ENCODE data around the gene CYP27B1. TPM values are rescaled to one million over a fixed set of nuclear protein-coding genes. Genes with fewer than 3 reads are reported as not detected.
A peak's percentile ranks its signal among the peaks of the same experiment; 100 is the strongest.

Gene CYP27B1
- total and polyA plus RNA-seq, 7 experiments from 2014 or later: 0.20 to 2.6 (median 1.6) TPM; not detected in 1

DNA sequence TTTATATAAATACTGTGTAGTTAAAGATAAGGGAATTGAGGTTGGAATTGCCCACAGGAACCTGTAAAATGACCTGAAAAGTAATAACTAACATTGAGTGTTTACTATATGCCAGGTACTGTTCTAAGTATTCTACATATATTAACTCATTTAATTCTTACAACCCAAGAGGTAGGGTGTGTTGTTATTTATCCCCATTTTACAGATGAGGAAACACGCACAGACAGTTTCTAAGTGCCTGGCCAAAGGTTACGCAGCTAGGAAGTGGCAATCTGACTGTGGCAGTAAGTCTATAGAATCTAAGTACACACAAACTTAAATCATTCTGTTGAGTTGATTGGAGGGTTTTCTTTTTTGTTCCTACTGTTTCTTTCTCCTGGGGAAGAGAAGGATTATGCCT, 23.1 kb downstream of the CYP27B1 start:
- ATAC-seq: no peak
- peak overlapping the region; percentile 88 to 97 (median 95) for H3K27ac Mint-ChIP-seq

DNA sequence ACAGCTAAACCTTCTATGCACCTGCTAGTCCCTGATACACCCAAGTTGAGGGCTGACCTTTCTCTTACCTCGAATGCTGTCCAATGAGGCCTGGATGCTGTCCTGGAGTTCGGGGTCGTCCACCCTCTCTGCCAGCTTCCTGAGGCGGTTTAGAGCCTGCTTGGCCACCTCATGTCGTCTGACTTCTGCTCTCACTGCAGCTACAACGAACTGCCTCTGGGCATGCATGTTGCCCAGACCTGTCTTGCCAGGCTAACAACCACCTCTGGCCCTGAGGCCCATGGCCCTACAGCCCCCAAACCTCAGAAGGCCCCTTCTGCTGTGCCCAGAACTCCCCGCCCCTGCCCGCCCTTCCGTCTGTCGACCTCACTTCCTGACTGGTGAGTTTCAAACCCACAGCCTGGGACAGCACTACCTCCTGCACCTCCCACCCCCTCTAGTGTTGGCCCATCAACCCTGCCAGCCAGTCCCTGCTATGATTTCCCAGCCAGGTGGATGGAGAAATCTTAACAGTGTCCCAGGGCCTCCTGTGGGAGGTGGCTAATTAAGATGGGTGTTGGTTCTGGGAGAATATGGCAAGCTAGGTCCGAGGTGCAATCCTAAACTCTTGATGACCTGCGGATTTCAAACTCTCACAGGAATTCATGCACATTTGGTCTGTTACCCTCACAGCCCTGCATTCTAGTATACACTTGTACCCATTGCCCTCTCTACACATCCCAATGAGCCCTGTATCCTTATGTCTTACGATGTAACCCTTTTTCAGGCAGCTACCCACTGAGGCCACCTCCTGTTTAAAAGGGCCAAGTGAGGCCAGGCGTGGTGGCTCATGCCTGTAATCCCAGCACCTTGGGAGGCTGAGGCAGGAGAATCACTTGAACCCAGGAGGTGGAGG, 24.8 kb downstream of the CYP27B1 start:
- Mint-ChIP-seq H3K9me3 (peaks cover 0 to 2% (median 0%) of the 10 kb centered on the region in 11 donors), H3K4me1 (peaks cover 42 to 73% (median 61%) of the 10 kb centered on the region in 7 donors), H3K4me3 (peak overlapping the region; percentile 81 to 97 (median 91)), H3K27me3 (no peaks in the 10 kb centered on the region), H3K27ac (peak overlapping the region; percentile 82 to 95 (median 90)), H3K36me3 (peaks cover 0 to 16% (median 0%) of the 10 kb centered on the region in 5 donors)
- intact Hi-C loops (cut with micrococcal nuclease): loop anchor here (1.0 to 10.0 kb wide), 18 partner anchors 13 to 1815 kb away; partner anchors contain the start of genes B4GALNT1 (in 2 of the 2), DDIT3 (in 2 of the 2), GLI1 (in 2 of the 2) and MARCHF9 (in 2 of the 2)
- Histone ChIP-seq H3K27ac (ENCODE audit: low read depth, low read length) (peak overlapping the region; percentile 91), H3K4me3 (ENCODE audit: low read length) (peak overlapping the region; percentile 73), H3K27me3 (ENCODE audit: control insufficient read depth in 2 of 2, insufficient read depth in 2 of 2, low read length in 2 of 2) (no peaks in the 10 kb centered on the region), H3K36me3 (ENCODE audit: control insufficient read depth in 2 of 3, insufficient read depth in 3 of 3, low read length in 3 of 3) (peaks cover 0 to 26% (median 0%) of the 10 kb centered on the region in 3 experiments), H3K9me3 (ENCODE audit: control insufficient read depth in 2 of 3, low read length in 3 of 3) (no peaks in the 10 kb centered on the region), H3K4me1 (ENCODE audit: control insufficient read depth in 2 of 2, insufficient read depth in 2 of 2, low read length in 2 of 2) (peaks cover 41 to 44% of the 10 kb centered on the region in 2 donors)
- peak; percentile 69 for ATAC-seq
- DNase-seq: peak; percentile 37 to 80 (median 78)
- POLR2A ChIA-PET: interaction anchor here (0.6 to 2.6 kb wide), 14 partner anchors 8 to 223 kb away, joined by 3 to 17 read pairs (median 4); partner anchors contain the start of genes CDK4, CYP27B1, MARCHF9 and PIP4K2C
- CTCF ChIA-PET: interaction anchor here (0.6 to 2.8 kb wide), 9 partner anchors 8 to 414 kb away, joined by 3 to 11 read pairs (median 3); partner anchors contain the start of gene CYP27B1

More for the DNA sequence above, 23.1 kb downstream of the CYP27B1 start:
- peaks cover 0 to 27% (median 5%) of the 10 kb centered on the region in 3 experiments for H3K36me3 ChIP-seq (ENCODE audit: control insufficient read depth in 2 of 3, insufficient read depth in 3 of 3, low read length in 3 of 3)
- Mint-ChIP-seq H3K4me3 (peak overlapping the region; percentile 82 to 100 (median 91)), H3K9me3 (peaks cover 0 to 2% (median 0%) of the 10 kb centered on the region in 11 donors), H3K36me3 (peaks cover 0 to 18% (median 4%) of the 10 kb centered on the region in 5 donors), H3K4me1 (peaks cover 42 to 75% (median 63%) of the 10 kb centered on the region in 7 donors), H3K27me3 (no peaks in the 10 kb centered on the region)
- H3K4me3 ChIP-seq (ENCODE audit: low read length): no peak overlapping the region
- intact Hi-C loops (cut with micrococcal nuclease): loop anchor here (1.0 to 10.0 kb wide), 9 partner anchors 9 to 1816 kb away; partner anchors contain the start of genes CDK4 (in 2 of the 2), RPL41 (in 2 of the 2), ZC3H10 (in 2 of the 2) and ARHGAP9 (in 1 of the 2)
- peaks cover 41 to 44% of the 10 kb centered on the region in 2 donors for H3K4me1 ChIP-seq (ENCODE audit: control insufficient read depth in 2 of 2, insufficient read depth in 2 of 2, low read length in 2 of 2)
- POLR2A ChIA-PET: interaction anchor here (1.9 to 2.2 kb wide), 2 partner anchors 10 to 17 kb away, joined by 8 to 12 read pairs; no protein-coding TSS in a partner anchor
- H3K27ac ChIP-seq (ENCODE audit: low read depth, low read length): peak overlapping the region; percentile 91
- CTCF ChIA-PET: no interaction called here
- H3K27me3 ChIP-seq (ENCODE audit: control insufficient read depth in 2 of 2, insufficient read depth in 2 of 2, low read length in 2 of 2): no peaks in the 10 kb centered on the region
- no peak for DNase-seq
- H3K9me3 ChIP-seq (ENCODE audit: control insufficient read depth in 2 of 3, low read length in 3 of 3): no peaks in the 10 kb centered on the region

DNA sequence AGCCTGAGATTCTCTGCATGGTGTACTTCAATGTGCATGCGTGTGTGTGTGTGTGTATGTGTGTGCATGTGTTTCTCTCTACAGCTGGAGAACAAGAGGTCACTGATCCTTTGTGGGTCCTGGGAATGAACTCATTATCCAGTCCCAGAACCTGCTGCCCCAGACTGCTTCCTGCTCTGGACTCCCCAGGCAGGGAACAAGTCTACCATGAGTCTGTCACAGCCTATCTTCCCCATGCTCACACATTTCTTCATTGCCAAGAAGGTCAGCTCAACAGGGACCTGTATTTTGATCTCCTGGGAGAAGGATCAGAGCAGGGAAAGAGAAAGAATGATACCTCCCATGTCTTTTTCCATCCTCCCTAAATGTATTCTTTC, 25.5 kb downstream of the CYP27B1 start:
- Mint-ChIP-seq H3K27me3 (no peaks in the 10 kb centered on the region), H3K27ac (peak overlapping the region; percentile 82 to 95 (median 90)), H3K9me3 (peaks cover 0 to 2% (median 0%) of the 10 kb centered on the region in 11 donors), H3K4me3 (peak overlapping the region; percentile 81 to 97 (median 91)), H3K36me3 (peaks cover 0 to 20% (median 5%) of the 10 kb centered on the region in 5 donors), H3K4me1 (peaks cover 40 to 71% (median 62%) of the 10 kb centered on the region in 7 donors)
- H3K27me3 ChIP-seq (ENCODE audit: control insufficient read depth in 2 of 2, insufficient read depth in 2 of 2, low read length in 2 of 2): no peaks in the 10 kb centered on the region
- ChIA-PET CTCF (interaction anchor here (0.7 to 2.8 kb wide), 8 partner anchors 9 to 164 kb away, joined by 3 to 11 read pairs (median 3); partner anchors contain the start of gene CYP27B1), POLR2A (interaction anchor here (0.6 to 2.6 kb wide), 15 partner anchors 9 to 1070 kb away, joined by 3 to 17 read pairs (median 4); partner anchors contain the start of genes CDK4, CYP27B1, MARCHF9 and PIP4K2C)
- DNase-seq: peak in 1 of 9 donors; percentile 18
- H3K4me1 ChIP-seq (ENCODE audit: control insufficient read depth in 2 of 2, insufficient read depth in 2 of 2, low read length in 2 of 2): peaks cover 41 to 44% of the 10 kb centered on the region in 2 donors
- H3K4me3 ChIP-seq (ENCODE audit: low read length): peak overlapping the region; percentile 73
- no peaks in the 10 kb centered on the region for H3K9me3 ChIP-seq (ENCODE audit: control insufficient read depth in 2 of 3, low read length in 3 of 3)
- intact Hi-C loops (cut with micrococcal nuclease): loop anchor here (1.0 to 10.0 kb wide), 15 partner anchors 13 to 1814 kb away; partner anchors contain the start of genes DDIT3 (in 2 of the 2), GLI1 (in 2 of the 2), MARCHF9 (in 2 of the 2) and RPL41 (in 2 of the 2)
- no peak for ATAC-seq
- peak overlapping the region; percentile 91 for H3K27ac ChIP-seq (ENCODE audit: low read depth, low read length)
- peaks cover 0 to 28% (median 3%) of the 10 kb centered on the region in 3 experiments for H3K36me3 ChIP-seq (ENCODE audit: control insufficient read depth in 2 of 3, insufficient read depth in 3 of 3, low read length in 3 of 3)

DNA sequence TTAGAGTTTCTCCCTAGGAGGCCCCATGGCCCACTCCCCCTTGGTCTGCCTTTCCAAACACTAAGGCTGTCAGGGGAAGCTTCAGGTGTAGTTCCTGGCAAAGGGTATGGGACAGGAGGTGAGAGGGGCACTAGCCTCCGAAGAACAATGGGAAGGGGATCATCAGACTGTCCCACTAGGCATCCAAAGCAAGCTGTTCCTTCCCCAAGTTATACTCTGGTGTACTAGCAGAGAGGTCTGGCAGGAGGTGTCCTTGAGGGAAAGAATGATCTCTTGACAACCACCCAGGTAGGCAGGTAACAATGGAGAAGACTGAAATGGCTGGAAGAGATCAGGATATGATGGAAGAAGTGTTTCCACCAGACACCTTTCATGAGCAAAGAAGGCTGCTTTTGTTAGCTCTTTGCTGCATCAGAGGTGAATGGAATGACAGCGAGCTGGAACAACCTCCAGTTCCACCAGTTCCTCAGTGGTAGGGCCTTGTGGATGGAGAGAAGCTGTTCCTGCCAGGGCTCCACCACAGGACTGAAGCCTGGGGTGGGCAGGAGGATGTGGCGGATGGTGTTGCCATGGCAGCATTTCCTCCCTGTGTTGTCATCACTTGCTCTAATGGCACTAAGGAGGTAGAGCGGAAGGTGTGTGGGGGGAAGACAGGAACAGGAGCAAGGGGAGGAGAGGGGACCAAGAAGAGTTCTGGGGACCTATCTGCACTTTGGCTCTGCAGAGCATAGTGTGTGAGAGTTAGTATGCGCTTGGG, 26.0 kb downstream of the CYP27B1 start:
- intact Hi-C loops (cut with micrococcal nuclease): loop anchor here (1.0 to 10.0 kb wide), 15 partner anchors 14 to 1814 kb away; partner anchors contain the start of genes DDIT3 (in 2 of the 2), GLI1 (in 2 of the 2), MARCHF9 (in 2 of the 2) and RPL41 (in 2 of the 2)
- Histone ChIP-seq H3K4me1 (ENCODE audit: control insufficient read depth in 2 of 2, insufficient read depth in 2 of 2, low read length in 2 of 2) (peaks cover 40 to 42% of the 10 kb centered on the region in 2 donors), H3K27me3 (ENCODE audit: control insufficient read depth in 2 of 2, insufficient read depth in 2 of 2, low read length in 2 of 2) (no peaks in the 10 kb centered on the region), H3K27ac (ENCODE audit: low read depth, low read length) (peak overlapping the region; percentile 91), H3K4me3 (ENCODE audit: low read length) (peak overlapping the region; percentile 73), H3K36me3 (ENCODE audit: control insufficient read depth in 2 of 3, insufficient read depth in 3 of 3, low read length in 3 of 3) (peaks cover 0 to 34% (median 3%) of the 10 kb centered on the region in 3 experiments), H3K9me3 (ENCODE audit: control insufficient read depth in 2 of 3, low read length in 3 of 3) (no peaks in the 10 kb centered on the region)
- H3K36me3 Mint-ChIP-seq: peaks cover 0 to 21% (median 6%) of the 10 kb centered on the region in 5 donors
- peak; percentile 70 for ATAC-seq
- H3K27me3 Mint-ChIP-seq: no peaks in the 10 kb centered on the region
- H3K4me1 Mint-ChIP-seq: peaks cover 35 to 68% (median 57%) of the 10 kb centered on the region in 7 donors
- peaks cover 0 to 2% (median 0%) of the 10 kb centered on the region in 11 donors for H3K9me3 Mint-ChIP-seq
- POLR2A ChIA-PET: interaction anchor here (0.6 to 2.6 kb wide), 17 partner anchors 10 to 1070 kb away, joined by 3 to 17 read pairs (median 4); partner anchors contain the start of genes CDK4, CYP27B1, MARCHF9 and PIP4K2C
- CTCF ChIA-PET: interaction anchor here (0.7 to 2.8 kb wide), 8 partner anchors 9 to 164 kb away, joined by 3 to 11 read pairs (median 3); partner anchors contain the start of genes EEF1AKMT3 and METTL1
- peak; percentile 38 to 91 (median 86) for DNase-seq
- H3K4me3 Mint-ChIP-seq: peak overlapping the region; percentile 81 to 97 (median 91)
- H3K27ac Mint-ChIP-seq: peak overlapping the region; percentile 82 to 95 (median 90)

DNA sequence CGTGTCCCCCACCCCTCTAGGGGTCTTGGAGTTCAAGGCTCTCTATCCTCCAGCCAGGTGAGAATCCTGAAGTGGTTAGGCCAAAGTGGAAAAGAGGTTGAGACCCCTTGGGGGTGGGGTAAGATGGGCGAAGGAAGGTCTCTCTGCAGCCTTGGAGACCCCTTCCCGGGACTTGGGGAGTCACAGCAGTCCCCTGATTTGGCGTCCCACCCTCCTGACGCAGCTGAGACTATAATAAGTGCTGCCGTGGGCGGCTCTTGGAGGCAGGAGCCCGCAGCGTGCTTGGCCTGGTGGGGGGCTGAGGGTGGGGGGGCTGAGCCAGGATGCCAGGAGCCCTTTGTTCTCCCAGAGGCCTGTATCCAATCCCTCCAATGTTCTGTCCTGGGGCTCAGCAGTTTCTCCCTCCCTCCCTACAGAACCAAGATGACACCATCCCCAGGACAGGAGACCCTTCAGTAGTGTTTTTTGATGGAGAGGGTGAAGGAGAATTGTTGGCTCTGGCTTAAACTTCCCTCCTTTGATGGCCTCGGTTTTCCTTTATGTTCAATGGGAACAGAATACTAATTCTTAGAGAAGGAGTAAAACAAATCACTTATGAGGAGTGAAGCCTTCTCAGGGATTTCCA, 26.9 kb downstream of the CYP27B1 start:
- peak overlapping the region; percentile 73 for H3K4me3 ChIP-seq (ENCODE audit: low read length)
- POLR2A ChIA-PET: interaction anchor here (0.8 to 2.6 kb wide), 4 partner anchors 15 to 42 kb away, joined by 3 to 17 read pairs (median 4); partner anchors contain the start of gene MARCHF9
- CTCF ChIA-PET: interaction anchor here (0.5 to 2.8 kb wide), 4 partner anchors 10 to 96 kb away, joined by 3 to 11 read pairs (median 4); partner anchors contain the start of genes EEF1AKMT3 and METTL1

More for the DNA sequence above, 26.9 kb downstream of the CYP27B1 start:
- Mint-ChIP-seq H3K4me1 (peaks cover 30 to 64% (median 50%) of the 10 kb centered on the region in 7 donors), H3K4me3 (peak overlapping the region; percentile 58 to 95 (median 90)), H3K27ac (peak overlapping the region; percentile 80 to 97 (median 89)), H3K9me3 (peaks cover 0 to 2% (median 0%) of the 10 kb centered on the region in 11 donors), H3K27me3 (no peaks in the 10 kb centered on the region), H3K36me3 (peaks cover 0 to 19% (median 6%) of the 10 kb centered on the region in 5 donors)
- Histone ChIP-seq H3K27me3 (ENCODE audit: control insufficient read depth in 2 of 2, insufficient read depth in 2 of 2, low read length in 2 of 2) (no peaks in the 10 kb centered on the region), H3K9me3 (ENCODE audit: control insufficient read depth in 2 of 3, low read length in 3 of 3) (no peaks in the 10 kb centered on the region), H3K4me1 (ENCODE audit: control insufficient read depth in 2 of 2, insufficient read depth in 2 of 2, low read length in 2 of 2) (peaks cover 36% of the 10 kb centered on the region in 2 donors), H3K27ac (ENCODE audit: low read depth, low read length) (peak overlapping the region; percentile 91), H3K36me3 (ENCODE audit: control insufficient read depth in 2 of 3, insufficient read depth in 3 of 3, low read length in 3 of 3) (peaks cover 1 to 42% (median 3%) of the 10 kb centered on the region in 3 experiments)
- DNase-seq (no peak), ATAC-seq (no peak)
- intact Hi-C loops (cut with micrococcal nuclease): loop anchor here (2.0 to 10.0 kb wide), 9 partner anchors 13 to 1813 kb away; partner anchors contain the start of genes MARCHF9 (in 2 of the 2), RPL41 (in 2 of the 2), ZC3H10 (in 2 of the 2) and ARHGAP9 (in 1 of the 2)
